Measurements from ENCODE around the gene PNLDC1. TPM values are rescaled to one million over a fixed set of nuclear protein-coding genes. Genes with fewer than 3 reads are reported as not detected.
"Not testable (repeated sequence)": the region's sequence is repeated elsewhere in the genome, so short reads cannot be mapped to it uniquely, and the experiment has no call there.

PNLDC1 gene
- total RNA-seq, 1 donor from 2014 or later: 0.17 TPM

- ATAC-seq: no peak
- intact Hi-C loops (cut with micrococcal nuclease): no loop called here
These were observed 13.7 kb downstream of the PNLDC1 start for GRCh38 chr6:159813781-159814180.

GRCh38 chr6:159815410-159815809 is 15.3 kb downstream of the PNLDC1 start:
- intact Hi-C loops (cut with micrococcal nuclease): no loop called here
- ATAC-seq (no peak), DNase-seq (no peak)

More at GRCh38 chr6:159813781-159814180, 13.7 kb downstream of the PNLDC1 start:
- DNase-seq: no peak

DNA sequence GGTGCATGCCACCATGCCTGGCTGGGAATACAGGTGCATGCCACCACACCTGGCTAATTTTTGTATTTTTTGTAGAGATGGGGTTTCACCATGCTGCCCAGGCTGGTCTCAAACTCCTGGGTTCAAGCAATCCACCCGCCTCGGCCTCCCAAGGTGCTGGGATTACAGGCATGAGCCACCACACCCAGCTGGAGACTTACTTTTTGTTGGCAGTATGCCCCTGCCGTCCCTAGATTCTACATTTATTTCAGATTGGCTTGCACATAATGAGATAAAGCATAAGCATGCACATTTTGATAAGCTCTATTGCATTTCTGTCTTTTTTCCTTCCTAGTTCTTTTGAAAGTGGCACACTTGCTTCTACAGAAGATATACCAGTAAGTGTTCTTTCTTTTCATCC is 16.7 kb downstream of the PNLDC1 start:
- intact Hi-C loops (cut with micrococcal nuclease); DNase-seq; ATAC-seq: not testable (repeated sequence)

- DNase-seq: no peak
- intact Hi-C loops (cut with micrococcal nuclease): no loop called here
- no peak for ATAC-seq
These were observed 18.1 kb downstream of the PNLDC1 start for GRCh38 chr6:159817951-159818739.

DNA sequence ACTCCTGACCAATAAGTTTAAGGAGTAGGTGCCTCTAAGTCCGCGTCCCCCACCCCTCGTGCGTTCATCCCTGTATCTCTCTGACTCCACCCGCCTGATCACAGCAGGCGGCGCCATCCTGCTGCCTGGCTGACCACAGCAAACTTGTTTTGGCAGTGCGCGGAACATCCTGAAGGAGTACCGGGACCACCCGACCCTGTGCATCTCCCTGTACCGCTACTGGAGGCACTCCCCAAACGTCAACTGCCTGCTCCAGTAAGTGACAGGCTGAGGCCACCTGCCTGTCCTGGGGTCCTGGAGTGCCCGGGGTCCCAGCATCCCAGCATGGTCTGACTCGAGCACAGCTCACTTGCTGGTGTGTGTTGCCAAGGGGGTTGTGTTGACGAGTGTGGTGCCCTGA is 19.0 kb downstream of the PNLDC1 start:
- intact Hi-C loops (cut with micrococcal nuclease): no loop called here
- ATAC-seq: no peak

DNA sequence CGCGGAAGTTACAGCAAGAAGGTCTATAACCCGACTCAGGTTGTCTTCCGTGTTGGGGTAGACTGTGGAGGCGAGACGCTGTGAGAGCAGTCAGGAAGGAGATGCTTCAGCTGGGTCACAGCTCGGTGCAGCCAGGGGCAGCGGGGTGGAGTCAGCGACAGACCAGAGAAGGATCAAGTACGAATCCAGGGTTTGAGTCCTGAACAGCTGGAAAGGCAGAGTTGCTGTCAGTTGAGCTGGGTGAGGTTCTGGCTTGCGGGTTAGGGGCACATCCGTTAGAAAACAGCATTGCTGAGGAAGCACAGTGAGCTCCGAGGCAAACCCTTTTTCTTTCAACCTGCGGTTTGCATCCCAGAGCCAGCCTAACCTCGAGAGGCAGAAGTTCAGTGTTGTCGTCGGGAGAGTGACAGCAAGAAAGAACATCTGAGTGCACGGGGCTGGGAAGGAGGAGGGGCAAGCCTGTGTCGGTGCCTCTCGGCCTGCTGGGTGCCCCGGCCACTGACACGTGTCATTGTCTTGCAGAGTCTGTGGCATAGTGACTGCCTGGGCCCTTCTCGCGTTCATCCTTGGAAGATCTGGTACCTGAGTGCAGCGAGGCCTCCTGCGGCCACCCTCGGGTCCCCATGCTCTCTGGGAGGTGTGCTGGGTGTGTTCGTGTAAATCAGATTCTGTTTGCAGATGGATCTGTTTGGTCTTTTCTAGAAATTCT is 20.0 kb downstream of the PNLDC1 start:
- ATAC-seq: no peak

More for the DNA sequence above, 19.0 kb downstream of the PNLDC1 start:
- no peak for DNase-seq

GRCh38 chr6:159821122-159821521 is 21.0 kb downstream of the PNLDC1 start:
- ATAC-seq: no peak
- intact Hi-C loops (cut with micrococcal nuclease): no loop called here
- no peak for DNase-seq

More for the DNA sequence above, 20.0 kb downstream of the PNLDC1 start:
- intact Hi-C loops (cut with micrococcal nuclease): no loop called here
- DNase-seq: no peak

GRCh38 chr6:159821726-159822125 is 21.6 kb downstream of the PNLDC1 start:
- intact Hi-C loops (cut with micrococcal nuclease): no loop called here
- DNase-seq (no peak), ATAC-seq (no peak)

DNA sequence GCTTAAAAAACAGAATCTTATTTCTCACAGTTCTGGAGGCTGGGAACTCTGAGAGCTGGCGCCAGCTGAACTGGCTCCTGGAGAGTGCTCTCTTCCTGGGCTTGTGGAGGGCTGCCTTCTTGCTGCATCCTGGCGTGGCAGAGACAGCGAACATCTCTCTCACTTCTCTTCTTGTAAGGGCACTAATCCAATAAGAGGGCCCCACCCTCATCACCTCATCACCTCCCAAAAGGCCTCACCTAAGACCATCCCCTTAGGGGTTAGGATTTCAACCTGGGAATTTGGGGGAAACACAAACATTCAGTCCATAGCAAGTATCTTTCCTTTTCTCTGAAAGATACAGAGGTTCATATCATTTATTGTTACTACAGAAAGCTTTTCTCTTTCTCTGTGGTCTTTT is 23.9 kb downstream of the PNLDC1 start:
- intact Hi-C loops (cut with micrococcal nuclease): no loop called here
- ATAC-seq (no peak), DNase-seq (no peak)

GRCh38 chr6:159824690-159825089 is 24.6 kb downstream of the PNLDC1 start:
- DNase-seq; ATAC-seq; intact Hi-C loops (cut with micrococcal nuclease): not testable (repeated sequence)

GRCh38 chr6:159826004-159826403 is 25.9 kb downstream of the PNLDC1 start:
- intact Hi-C loops (cut with micrococcal nuclease): no loop called here
- no peak for DNase-seq
- ATAC-seq: no peak

- intact Hi-C loops (cut with micrococcal nuclease): no loop called here
- ATAC-seq (peak; percentile 70), DNase-seq (peak; percentile 48)
These were observed 27.0 kb downstream of the PNLDC1 start for GRCh38 chr6:159826968-159827647.

DNA sequence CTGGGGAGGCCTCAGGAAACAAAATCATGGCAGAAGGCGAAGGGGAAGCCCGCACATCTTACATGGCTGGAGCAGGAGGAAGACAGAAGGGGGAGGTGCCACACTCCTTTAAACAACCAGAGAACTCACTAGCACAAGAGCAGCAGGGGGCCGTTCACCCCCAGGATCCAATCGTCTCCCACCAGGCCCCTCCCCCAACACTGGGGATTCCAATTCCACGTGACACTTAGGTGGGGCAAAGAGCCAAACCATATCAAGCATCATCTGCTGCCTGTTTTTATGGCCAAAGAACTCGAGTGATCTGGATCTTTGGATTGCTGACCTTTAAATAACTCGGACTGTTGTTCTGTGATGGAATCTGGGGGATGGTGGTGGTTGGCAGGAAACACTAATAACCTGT is 28.0 kb downstream of the PNLDC1 start:
- DNase-seq (no peak), ATAC-seq (no peak)
- intact Hi-C loops (cut with micrococcal nuclease): no loop called here

GRCh38 chr6:159829526-159829925 is 29.4 kb downstream of the PNLDC1 start:
- DNase-seq: no peak
- ATAC-seq: no peak
- intact Hi-C loops (cut with micrococcal nuclease): no loop called here

GRCh38 chr6:159830501-159831372 is 30.7 kb downstream of the PNLDC1 start:
- intact Hi-C loops (cut with micrococcal nuclease): no loop called here
- ATAC-seq: no peak
- DNase-seq: no peak

GRCh38 chr6:159831373-159831679 is 31.2 kb downstream of the PNLDC1 start:
- intact Hi-C loops (cut with micrococcal nuclease): no loop called here
- ATAC-seq (no peak), DNase-seq (no peak)

DNA sequence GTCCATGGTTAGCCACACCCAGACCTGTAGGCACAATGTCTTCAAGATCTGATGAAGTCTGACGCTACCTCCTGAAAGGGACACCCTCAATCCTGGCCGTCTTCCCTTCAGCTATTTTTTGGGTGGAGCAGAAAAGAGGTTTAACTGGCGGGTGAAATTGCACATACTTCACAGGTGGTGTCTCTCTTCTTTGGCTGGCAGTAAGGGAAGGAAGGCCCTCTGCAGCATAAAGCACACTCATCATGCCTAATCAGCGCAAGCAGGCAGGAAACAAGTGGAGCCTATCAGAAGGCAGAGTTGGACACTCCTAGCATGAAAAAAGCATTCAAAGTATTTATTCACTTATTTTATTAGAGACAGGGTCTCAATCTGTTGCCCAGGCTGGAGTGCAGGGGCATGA is 32.9 kb downstream of the PNLDC1 start:
- DNase-seq (no peak), ATAC-seq (no peak)
- intact Hi-C loops (cut with micrococcal nuclease): no loop called here

- DNase-seq (no peak), ATAC-seq (no peak)
- intact Hi-C loops (cut with micrococcal nuclease): no loop called here
These were observed 33.5 kb downstream of the PNLDC1 start for GRCh38 chr6:159833556-159833955.

GRCh38 chr6:159833997-159834603 is 34.0 kb downstream of the PNLDC1 start:
- intact Hi-C loops (cut with micrococcal nuclease): no loop called here

More at GRCh38 chr6:159833997-159834603, 34.0 kb downstream of the PNLDC1 start:
- ATAC-seq (no peak), DNase-seq (no peak)

Measured in left ventricle myocardium superior (tissue), 1 donor.